Erythroblast (primary cell): ENCODE data around the gene ASPM.

Source experiments
- DNase-seq, 2 experiments: peaks; one replicate each; lab custom pipeline; 2025; lab: John Stamatoyannopoulos, UW
- GATA1 ChIP-seq: IDR thresholded peaks from 2 replicates; pipeline ENCODE4 v1.6.1; 2011; ENCODE audit warnings: low read depth, mild to moderate bottlenecking, control low read depth, low read length, moderate library complexity
- POLR2A ChIP-seq: IDR thresholded peaks from 2 replicates; pipeline ENCODE4 v1.6.1; 2011; ENCODE audit warnings: mild to moderate bottlenecking, low read length

The ASPM gene

GRCh38 chr1:197146101-197147095 lies at the start of gene ASPM:
Gene ASPM (minus strand): TSS chr1:197146669. CDS start chr1:197146437, 232 bp downstream.
- peak; percentile 97 for DNase-seq
- TF ChIP-seq GATA1 (no peak), POLR2A (peak; percentile 81)

GRCh38 chr1:197195100-197195499 lies 48.6 kb upstream of the ASPM start:
- TF ChIP-seq POLR2A = no peak
- DNase-seq = no peak

GRCh38 chr1:197184190-197184589 lies 37.7 kb upstream of the ASPM start:
- peak; percentile 77 to 78 for DNase-seq
- TF ChIP-seq POLR2A (no peak), GATA1 (no peak)

- no peak for TF ChIP-seq POLR2A
- DNase-seq = no peak
Observed at GRCh38 chr1:197183195-197183748, 36.8 kb upstream of the ASPM start.

- no peak for TF ChIP-seq POLR2A
- no peak for TF ChIP-seq GATA1
- no peak for DNase-seq
Observed at GRCh38 chr1:197182716-197183115, 36.2 kb upstream of the ASPM start.

- no peak for TF ChIP-seq GATA1
- TF ChIP-seq POLR2A = no peak
Observed at GRCh38 chr1:197181982-197182381, 35.5 kb upstream of the ASPM start.

GRCh38 chr1:197180252-197180878 lies 33.9 kb upstream of the ASPM start:
- TF ChIP-seq GATA1 = no peak
- TF ChIP-seq POLR2A = no peak
- peak; percentile 54 to 64 for DNase-seq

More at GRCh38 chr1:197181982-197182381, 35.5 kb upstream of the ASPM start:
- DNase-seq = no peak

- TF ChIP-seq GATA1 (no peak), POLR2A (no peak)
- DNase-seq = peak; percentile 74 to 76
Observed at GRCh38 chr1:197178998-197179397, 32.5 kb upstream of the ASPM start.

GRCh38 chr1:197174818-197175217 lies 28.3 kb upstream of the ASPM start:
- TF ChIP-seq POLR2A (no peak), GATA1 (no peak)
- DNase-seq = no peak

GRCh38 chr1:197173571-197174507 lies 27.4 kb upstream of the ASPM start:
- TF ChIP-seq GATA1 = no peak
- no peak for TF ChIP-seq POLR2A
- DNase-seq = no peak

GRCh38 chr1:197171531-197171930 lies 25.1 kb upstream of the ASPM start:
- TF ChIP-seq GATA1 = no peak
- TF ChIP-seq POLR2A = no peak

GRCh38 chr1:197170538-197170937 lies 24.1 kb upstream of the ASPM start:
- TF ChIP-seq GATA1 (no peak), POLR2A (no peak)
- no peak for DNase-seq

More at GRCh38 chr1:197171531-197171930, 25.1 kb upstream of the ASPM start:
- no peak for DNase-seq

- TF ChIP-seq POLR2A = no peak
- no peak for TF ChIP-seq GATA1
- DNase-seq = no peak
Observed at GRCh38 chr1:197159461-197159860, 13.0 kb upstream of the ASPM start.

- no peak for DNase-seq
- TF ChIP-seq POLR2A = no peak
- no peak for TF ChIP-seq GATA1
Observed at GRCh38 chr1:197156692-197157091, 10.2 kb upstream of the ASPM start.
